Neuronal stem cell (in vitro differentiated cells): ENCODE results near the gene HLA-DQA1.

Experiments used
- DNase-seq: peaks from one replicate; pipeline ENCODE4 v3.0.0-alpha.2; 2013; ENCODE audit warnings: low spot score
- H2AFZ ChIP-seq: one replicate; pipeline ENCODE4 v1.6.1; 2013; ENCODE audit warnings: mild to moderate bottlenecking, low read length, inconsistent platforms
- H2AK5ac ChIP-seq: 2 replicates; pipeline ENCODE4 v1.6.1; 2013; ENCODE audit warnings: low read depth, mild to moderate bottlenecking, inconsistent platforms, low read length, moderate library complexity, mixed read lengths
- H2BK120ac ChIP-seq: 2 replicates; pipeline ENCODE4 v1.6.1; 2013; ENCODE audit warnings: low read depth, mild to moderate bottlenecking, inconsistent platforms, low read length, moderate library complexity, mixed read lengths
- H2BK12ac ChIP-seq: one replicate; pipeline ENCODE4 v1.6.1; 2013; ENCODE audit warnings: low read length, inconsistent platforms
- H2BK15ac ChIP-seq: 2 replicates; pipeline ENCODE4 v1.6.1; 2013; ENCODE audit warnings: mild to moderate bottlenecking, low read length, inconsistent platforms, mixed read lengths
- H2BK5ac ChIP-seq: one replicate; pipeline ENCODE4 v1.6.1; 2013; ENCODE audit warnings: inconsistent platforms, mild to moderate bottlenecking, low read length, moderate library complexity
- H3K14ac ChIP-seq: one replicate; pipeline ENCODE4 v1.6.1; 2013; ENCODE audit warnings: low read length, inconsistent platforms
- H3K18ac ChIP-seq: 2 replicates; pipeline ENCODE4 v1.6.1; 2013; ENCODE audit warnings: low read length, inconsistent platforms
- H3K23ac ChIP-seq: 2 replicates; pipeline ENCODE4 v1.6.1; 2013; ENCODE audit warnings: low read depth, mild to moderate bottlenecking, mixed read lengths, low read length, inconsistent platforms; ENCODE audit not compliant: poor library complexity
- H3K27ac ChIP-seq: replicated peaks from 3 replicates; pipeline ENCODE4 v1.5.1; 2013; ENCODE audit warnings: low read length, inconsistent platforms
- H3K27me3 ChIP-seq, 3 experiments: 2 replicates each; pipeline ENCODE4 v1.6.1; 2013; ENCODE audit warnings: low read length in 3 of 3, mild to moderate bottlenecking in 2 of 3, inconsistent platforms in 1 of 3, low read depth in 1 of 3, mixed read lengths in 1 of 3, moderate library complexity in 1 of 3; ENCODE audit not compliant: control insufficient read depth in 3 of 3, insufficient read depth in 3 of 3
- H3K36me3 ChIP-seq, 2 donors: replicated peaks in 1 of 2; 2 replicates each; pipeline ENCODE4 v1.6.1; 2013; ENCODE audit warnings: low read length in 2 of 2; ENCODE audit not compliant: control insufficient read depth in 2 of 2, insufficient read depth in 2 of 2
- H3K4ac ChIP-seq: 2 replicates; pipeline ENCODE4 v1.6.1; 2013; ENCODE audit warnings: inconsistent platforms, mild to moderate bottlenecking, low read length, moderate library complexity
- H3K4me1 ChIP-seq, 2 donors: 1 replicate in 1 of 2; 2 replicates in 1 of 2; pipeline ENCODE4 v1.6.1; 2013; ENCODE audit warnings: low read length in 2 of 2, low read depth in 1 of 2; ENCODE audit not compliant: control insufficient read depth in 2 of 2, insufficient read depth in 1 of 2
- H3K4me2 ChIP-seq: one replicate; pipeline ENCODE4 v1.6.1; 2013; ENCODE audit warnings: mild to moderate bottlenecking, low read length, inconsistent platforms; ENCODE audit not compliant: insufficient read depth, poor library complexity, severe bottlenecking
- H3K4me3 ChIP-seq, 2 donors: 2 replicates each; pipeline ENCODE4 v1.5.1; 2013; ENCODE audit warnings: low read length in 2 of 2, mild to moderate bottlenecking in 2 of 2, inconsistent platforms in 1 of 2, moderate library complexity in 1 of 2
- H3K79me1 ChIP-seq: one replicate; pipeline ENCODE4 v1.6.1; 2013; ENCODE audit warnings: low read depth, mild to moderate bottlenecking, inconsistent platforms, low read length, moderate library complexity
- H3K9ac ChIP-seq: one replicate; pipeline ENCODE4 v1.6.1; 2013; ENCODE audit warnings: mild to moderate bottlenecking, low read depth, low read length, inconsistent platforms; ENCODE audit not compliant: poor library complexity
- H3K9me3 ChIP-seq, 2 donors: replicated peaks in 1 of 2; 2 replicates each; pipeline versions ENCODE3 to v1.6.1; 2013; ENCODE audit warnings: low read length in 2 of 2, mild to moderate bottlenecking in 2 of 2, inconsistent platforms in 1 of 2, low read depth in 1 of 2, mixed read lengths in 1 of 2, moderate library complexity in 1 of 2; ENCODE audit not compliant: control insufficient read depth in 2 of 2, insufficient read depth in 1 of 2
- H4K8ac ChIP-seq: one replicate; pipeline ENCODE4 v1.6.1; 2013; ENCODE audit warnings: low read depth, mild to moderate bottlenecking, inconsistent platforms, low read length, moderate library complexity
- H4K91ac ChIP-seq: one replicate; pipeline ENCODE4 v1.6.1; 2013; ENCODE audit warnings: low read length, low read depth, mild to moderate bottlenecking, inconsistent platforms; ENCODE audit not compliant: poor library complexity
- WGBS, 2 donors: extraction: QIAGEN DNeasy Blood & Tissue Kit; methylation state at CpG; one replicate each; pipeline ENCODE4 v1.1.7; 2013; ENCODE audit warnings: missing lambda C conversion rate in 2 of 2, mixed read lengths in 1 of 2; ENCODE audit not compliant: insufficient read length in 2 of 2, insufficient replicate concordance in 1 of 2; ENCODE audit errors: extremely low coverage in 2 of 2; 5-methylcytosine and 5-hydroxymethylcytosine counted together

The HLA-DQA1 gene

GRCh38 chr6:32609391-32609730 lies 27.8 kb upstream of the HLA-DQA1 start:
- H4K8ac ChIP-seq, result no peak overlapping the region
- H3K4me1 ChIP-seq, result no peaks in the 10 kb centered on the region
- no peak overlapping the region for H2BK120ac ChIP-seq
- no peak overlapping the region for H2BK12ac ChIP-seq
- H4K91ac ChIP-seq, result no peak overlapping the region
- no peak overlapping the region for H3K9ac ChIP-seq
- no peaks in the 10 kb centered on the region for H3K27me3 ChIP-seq
- no peak overlapping the region for H3K23ac ChIP-seq
- DNase-seq, result no peak
- 100% methylated on average over 3 of the region's 3 CpGs for WGBS, 2 donors
- H2BK15ac ChIP-seq, result no peak overlapping the region
- H2BK5ac ChIP-seq, result no peak overlapping the region
- no peak overlapping the region for H3K4me2 ChIP-seq
- H3K14ac ChIP-seq, result no peak overlapping the region
- H3K27ac ChIP-seq, result no peak overlapping the region
- no peak overlapping the region for H3K18ac ChIP-seq
- H2AFZ ChIP-seq, result peak overlapping the region; percentile 43
- H3K9me3 ChIP-seq, result no peaks in the 10 kb centered on the region
- no peaks in the 10 kb centered on the region for H3K79me1 ChIP-seq
- H2AK5ac ChIP-seq, result no peak overlapping the region
- no peak overlapping the region for H3K4me3 ChIP-seq
- no peaks in the 10 kb centered on the region for H3K36me3 ChIP-seq
- no peak overlapping the region for H3K4ac ChIP-seq

- Histone ChIP-seq H3K23ac (no peak overlapping the region), H3K4ac (no peak overlapping the region), H3K18ac (no peak overlapping the region), H3K79me1 (no peaks in the 10 kb centered on the region), H2AK5ac (no peak overlapping the region), H3K36me3 (no peaks in the 10 kb centered on the region), H3K4me3 (no peak overlapping the region), H3K4me2 (peak overlapping the region; percentile 11), H2AFZ (peak overlapping the region; percentile 43), H2BK120ac (no peak overlapping the region), H4K91ac (no peak overlapping the region), H3K14ac (no peak overlapping the region), H2BK15ac (no peak overlapping the region), H3K27ac (no peak overlapping the region), H3K27me3 (no peaks in the 10 kb centered on the region), H3K9ac (no peak overlapping the region), H3K9me3 (no peaks in the 10 kb centered on the region), H4K8ac (no peak overlapping the region), H2BK5ac (no peak overlapping the region), H2BK12ac (no peak overlapping the region), H3K4me1 (no peaks in the 10 kb centered on the region)
- 100% methylated on average over 1 of the region's 8 CpGs; no CpG with 5 or more reads in 1 of the 2 donors for WGBS, 2 donors
- DNase-seq, result peak; percentile 94
Observed at GRCh38 chr6:32609731-32610640, 27.2 kb upstream of the HLA-DQA1 start.

GRCh38 chr6:32610682-32611296 lies 26.4 kb upstream of the HLA-DQA1 start:
- Histone ChIP-seq H3K4ac (no peak overlapping the region), H3K9ac (no peak overlapping the region), H3K14ac (no peak overlapping the region), H2AFZ (no peak overlapping the region), H4K91ac (no peak overlapping the region), H3K36me3 (no peaks in the 10 kb centered on the region), H3K18ac (no peak overlapping the region), H2BK15ac (no peak overlapping the region), H3K27me3 (no peaks in the 10 kb centered on the region), H2BK5ac (no peak overlapping the region), H3K4me3 (no peak overlapping the region), H3K9me3 (no peaks in the 10 kb centered on the region), H3K27ac (no peak overlapping the region), H3K4me2 (no peak overlapping the region), H2BK120ac (no peak overlapping the region), H2AK5ac (no peak overlapping the region), H3K23ac (no peak overlapping the region), H4K8ac (no peak overlapping the region), H2BK12ac (no peak overlapping the region), H3K79me1 (no peaks in the 10 kb centered on the region), H3K4me1 (no peaks in the 10 kb centered on the region)
- no CpG with 5 or more reads among the region's 3 CpGs for WGBS, 2 donors
- no peak for DNase-seq

- Histone ChIP-seq H3K18ac (no peak overlapping the region), H2BK12ac (no peak overlapping the region), H4K8ac (no peak overlapping the region), H3K79me1 (no peaks in the 10 kb centered on the region), H2AFZ (no peak overlapping the region), H2AK5ac (no peak overlapping the region), H3K9ac (no peak overlapping the region), H3K36me3 (no peaks in the 10 kb centered on the region), H2BK15ac (no peak overlapping the region), H3K4me3 (no peak overlapping the region), H3K27me3 (no peaks in the 10 kb centered on the region), H2BK120ac (no peak overlapping the region), H3K4me2 (no peak overlapping the region), H2BK5ac (no peak overlapping the region), H3K23ac (no peak overlapping the region), H4K91ac (no peak overlapping the region), H3K4ac (no peak overlapping the region), H3K27ac (no peak overlapping the region), H3K4me1 (no peaks in the 10 kb centered on the region), H3K14ac (no peak overlapping the region), H3K9me3 (no peaks in the 10 kb centered on the region)
- WGBS, 2 donors, result no CpG with 5 or more reads among the region's 6 CpGs
- DNase-seq, result no peak
Observed at GRCh38 chr6:32613475-32613874, 23.7 kb upstream of the HLA-DQA1 start.
